ENCODE results near the gene SMYD5. TPM values are rescaled to one million over a fixed set of nuclear protein-coding genes. Genes with fewer than 3 reads are reported as not detected.
"Not testable (repeated sequence)": the region's sequence is repeated elsewhere in the genome, so short reads cannot be mapped to it uniquely, and the experiment has no call there.

The SMYD5 gene
- total RNA-seq, 1 experiment from 2014 or later = 47.0 TPM

GRCh38 chr2:73254343-73255006 is 40.4 kb downstream of the SMYD5 start:
- in situ Hi-C loops (cut with HindIII; ENCODE audit: low pct_unique_long_range_greater_than_20kb, low sequenced_read_pairs) = no loop called here

GRCh38 chr2:73255007-73255644 is 41.1 kb downstream of the SMYD5 start:
- in situ Hi-C loops (cut with HindIII; ENCODE audit: low pct_unique_long_range_greater_than_20kb, low sequenced_read_pairs) = no loop called here

More at GRCh38 chr2:73254343-73255006, 40.4 kb downstream of the SMYD5 start:
- no peak for DNase-seq (ENCODE audit: low read depth, low spot score)

GRCh38 chr2:73255907-73256617 is 42.0 kb downstream of the SMYD5 start:
- in situ Hi-C loops (cut with HindIII; ENCODE audit: low pct_unique_long_range_greater_than_20kb, low sequenced_read_pairs) = no loop called here
- no peak for DNase-seq (ENCODE audit: low read depth, low spot score)

More at GRCh38 chr2:73255007-73255644, 41.1 kb downstream of the SMYD5 start:
- DNase-seq (ENCODE audit: low read depth, low spot score) = no peak

GRCh38 chr2:73256618-73256922 is 42.5 kb downstream of the SMYD5 start:
- in situ Hi-C loops (cut with HindIII; ENCODE audit: low pct_unique_long_range_greater_than_20kb, low sequenced_read_pairs) = no loop called here
- no peak for DNase-seq (ENCODE audit: low read depth, low spot score)

- in situ Hi-C loops (cut with HindIII; ENCODE audit: low pct_unique_long_range_greater_than_20kb, low sequenced_read_pairs) = no loop called here
- no peak for DNase-seq (ENCODE audit: low read depth, low spot score)
Observed at GRCh38 chr2:73257021-73257420, 43.0 kb downstream of the SMYD5 start.

GRCh38 chr2:73257425-73258125 is 43.5 kb downstream of the SMYD5 start:
- no peak for DNase-seq (ENCODE audit: low read depth, low spot score)
- in situ Hi-C loops (cut with HindIII; ENCODE audit: low pct_unique_long_range_greater_than_20kb, low sequenced_read_pairs) = no loop called here

- in situ Hi-C loops (cut with HindIII; ENCODE audit: low pct_unique_long_range_greater_than_20kb, low sequenced_read_pairs) = no loop called here
- DNase-seq (ENCODE audit: low read depth, low spot score) = no peak
Observed at GRCh38 chr2:73258186-73258912, 44.3 kb downstream of the SMYD5 start.

GRCh38 chr2:73258913-73259215 is 44.8 kb downstream of the SMYD5 start:
- in situ Hi-C loops (cut with HindIII; ENCODE audit: low pct_unique_long_range_greater_than_20kb, low sequenced_read_pairs) = no loop called here
- no peak for DNase-seq (ENCODE audit: low read depth, low spot score)

- in situ Hi-C loops (cut with HindIII; ENCODE audit: low pct_unique_long_range_greater_than_20kb, low sequenced_read_pairs) = no loop called here
- no peak for DNase-seq (ENCODE audit: low read depth, low spot score)
Observed at GRCh38 chr2:73259276-73259675, 45.2 kb downstream of the SMYD5 start.

- DNase-seq (ENCODE audit: low read depth, low spot score) = no peak
- in situ Hi-C loops (cut with HindIII; ENCODE audit: low pct_unique_long_range_greater_than_20kb, low sequenced_read_pairs) = no loop called here
Observed at GRCh38 chr2:73259704-73260337, 45.8 kb downstream of the SMYD5 start.

GRCh38 chr2:73260338-73260984 is 46.4 kb downstream of the SMYD5 start:
- in situ Hi-C loops (cut with HindIII; ENCODE audit: low pct_unique_long_range_greater_than_20kb, low sequenced_read_pairs) = no loop called here
- peak; percentile 65 for DNase-seq (ENCODE audit: low read depth, low spot score)

GRCh38 chr2:73262108-73262651 is 48.1 kb downstream of the SMYD5 start:
- in situ Hi-C loops (cut with HindIII; ENCODE audit: low pct_unique_long_range_greater_than_20kb, low sequenced_read_pairs) = no loop called here
- no peak for DNase-seq (ENCODE audit: low read depth, low spot score)

- in situ Hi-C loops (cut with HindIII; ENCODE audit: low pct_unique_long_range_greater_than_20kb, low sequenced_read_pairs); DNase-seq (ENCODE audit: low read depth, low spot score): not testable (repeated sequence)
Observed at GRCh38 chr2:73262691-73263429, 48.8 kb downstream of the SMYD5 start.

GRCh38 chr2:73263540-73264331 is 49.7 kb downstream of the SMYD5 start:
- DNase-seq (ENCODE audit: low read depth, low spot score) = no peak
- in situ Hi-C loops (cut with HindIII; ENCODE audit: low pct_unique_long_range_greater_than_20kb, low sequenced_read_pairs) = no loop called here

- DNase-seq (ENCODE audit: low read depth, low spot score) = no peak
- in situ Hi-C loops (cut with HindIII; ENCODE audit: low pct_unique_long_range_greater_than_20kb, low sequenced_read_pairs) = no loop called here
Observed at GRCh38 chr2:73264332-73264606, 50.2 kb downstream of the SMYD5 start.

- DNase-seq (ENCODE audit: low read depth, low spot score) = no peak
- in situ Hi-C loops (cut with HindIII; ENCODE audit: low pct_unique_long_range_greater_than_20kb, low sequenced_read_pairs) = no loop called here
Observed at GRCh38 chr2:73264783-73265182, 50.7 kb downstream of the SMYD5 start.
